Ishikawa (cell line): Measurements from ENCODE around the gene ABCC5.

Source experiments
- CEBPB ChIP-seq: IDR thresholded peaks from 2 replicates; pipeline ENCODE4 v1.6.1; 2012
- CREB1 ChIP-seq: IDR thresholded peaks from 2 replicates; pipeline ENCODE4 v1.6.1; 2012; ENCODE audit warnings: low read depth
- EGR1 ChIP-seq: IDR thresholded peaks from 2 replicates; pipeline ENCODE4 v1.6.1; 2012
- EP300 ChIP-seq: IDR thresholded peaks from 2 replicates; pipeline ENCODE4 v1.6.1; 2012; ENCODE audit warnings: borderline replicate concordance
- FOXM1 ChIP-seq: IDR thresholded peaks from 2 replicates; pipeline ENCODE4 v1.6.1; 2012; ENCODE audit warnings: low read depth, borderline replicate concordance
- NFIC ChIP-seq: IDR thresholded peaks from 2 replicates; pipeline ENCODE4 v1.6.1; 2012
- RAD21 ChIP-seq: IDR thresholded peaks from 2 replicates; pipeline ENCODE4 v1.6.1; 2012; ENCODE audit warnings: low read depth
- TAF1 ChIP-seq: IDR thresholded peaks from 2 replicates; pipeline ENCODE4 v1.6.1; 2012; ENCODE audit warnings: low read depth, mild to moderate bottlenecking
- TCF12 ChIP-seq: IDR thresholded peaks from 2 replicates; pipeline ENCODE4 v1.6.1; 2012; ENCODE audit warnings: low read depth
- TEAD4 ChIP-seq: IDR thresholded peaks from 2 replicates; pipeline ENCODE4 v1.6.1; 2012
- YY1 ChIP-seq: IDR thresholded peaks from 2 replicates; pipeline ENCODE4 v1.6.1; 2012; ENCODE audit warnings: low read depth
- ZBTB7A ChIP-seq: IDR thresholded peaks from 2 replicates; pipeline ENCODE4 v1.6.1; 2012; ENCODE audit warnings: low read depth
- TF ChIP-seq, protein P1 (sequence below): IDR thresholded peaks from 2 replicates; pipeline ENCODE4 v1.6.1; 2012; ENCODE audit warnings: low read depth, mild to moderate bottlenecking
- TF ChIP-seq, protein P2 (sequence below): IDR thresholded peaks from 2 replicates; pipeline ENCODE4 v1.6.1; 2012
- TF ChIP-seq, protein P3 (sequence below): IDR thresholded peaks from 2 replicates; pipeline ENCODE4 v1.6.1; 2012

Gene ABCC5

GRCh38 chr3:184002469-184002868 is 15.2 kb downstream of the ABCC5 start:
- no peak for TF ChIP-seq TEAD4

GRCh38 chr3:184001761-184002160 is 15.9 kb downstream of the ABCC5 start:
- TF ChIP-seq RAD21 (no peak), TCF12 (no peak), CREB1 (no peak), EP300 (no peak), YY1 (no peak), NFIC (no peak), CEBPB (no peak), FOXM1 (no peak), EGR1 (no peak), TEAD4 (no peak), ZBTB7A (no peak), TAF1 (no peak)
- TF ChIP-seq, protein P1, sequence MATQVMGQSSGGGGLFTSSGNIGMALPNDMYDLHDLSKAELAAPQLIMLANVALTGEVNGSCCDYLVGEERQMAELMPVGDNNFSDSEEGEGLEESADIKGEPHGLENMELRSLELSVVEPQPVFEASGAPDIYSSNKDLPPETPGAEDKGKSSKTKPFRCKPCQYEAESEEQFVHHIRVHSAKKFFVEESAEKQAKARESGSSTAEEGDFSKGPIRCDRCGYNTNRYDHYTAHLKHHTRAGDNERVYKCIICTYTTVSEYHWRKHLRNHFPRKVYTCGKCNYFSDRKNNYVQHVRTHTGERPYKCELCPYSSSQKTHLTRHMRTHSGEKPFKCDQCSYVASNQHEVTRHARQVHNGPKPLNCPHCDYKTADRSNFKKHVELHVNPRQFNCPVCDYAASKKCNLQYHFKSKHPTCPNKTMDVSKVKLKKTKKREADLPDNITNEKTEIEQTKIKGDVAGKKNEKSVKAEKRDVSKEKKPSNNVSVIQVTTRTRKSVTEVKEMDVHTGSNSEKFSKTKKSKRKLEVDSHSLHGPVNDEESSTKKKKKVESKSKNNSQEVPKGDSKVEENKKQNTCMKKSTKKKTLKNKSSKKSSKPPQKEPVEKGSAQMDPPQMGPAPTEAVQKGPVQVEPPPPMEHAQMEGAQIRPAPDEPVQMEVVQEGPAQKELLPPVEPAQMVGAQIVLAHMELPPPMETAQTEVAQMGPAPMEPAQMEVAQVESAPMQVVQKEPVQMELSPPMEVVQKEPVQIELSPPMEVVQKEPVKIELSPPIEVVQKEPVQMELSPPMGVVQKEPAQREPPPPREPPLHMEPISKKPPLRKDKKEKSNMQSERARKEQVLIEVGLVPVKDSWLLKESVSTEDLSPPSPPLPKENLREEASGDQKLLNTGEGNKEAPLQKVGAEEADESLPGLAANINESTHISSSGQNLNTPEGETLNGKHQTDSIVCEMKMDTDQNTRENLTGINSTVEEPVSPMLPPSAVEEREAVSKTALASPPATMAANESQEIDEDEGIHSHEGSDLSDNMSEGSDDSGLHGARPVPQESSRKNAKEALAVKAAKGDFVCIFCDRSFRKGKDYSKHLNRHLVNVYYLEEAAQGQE, result no peak
- TF ChIP-seq, protein P2, sequence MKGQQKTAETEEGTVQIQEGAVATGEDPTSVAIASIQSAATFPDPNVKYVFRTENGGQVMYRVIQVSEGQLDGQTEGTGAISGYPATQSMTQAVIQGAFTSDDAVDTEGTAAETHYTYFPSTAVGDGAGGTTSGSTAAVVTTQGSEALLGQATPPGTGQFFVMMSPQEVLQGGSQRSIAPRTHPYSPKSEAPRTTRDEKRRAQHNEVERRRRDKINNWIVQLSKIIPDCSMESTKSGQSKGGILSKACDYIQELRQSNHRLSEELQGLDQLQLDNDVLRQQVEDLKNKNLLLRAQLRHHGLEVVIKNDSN, result no peak
- TF ChIP-seq, protein P3, sequence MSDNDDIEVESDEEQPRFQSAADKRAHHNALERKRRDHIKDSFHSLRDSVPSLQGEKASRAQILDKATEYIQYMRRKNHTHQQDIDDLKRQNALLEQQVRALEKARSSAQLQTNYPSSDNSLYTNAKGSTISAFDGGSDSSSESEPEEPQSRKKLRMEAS, result no peak

- TF ChIP-seq, protein P1, result no peak
- TF ChIP-seq NFIC, result no peak
- TF ChIP-seq, protein P3, result no peak
- no peak for TF ChIP-seq CEBPB
- no peak for TF ChIP-seq EGR1
- TF ChIP-seq TAF1, result no peak
- TF ChIP-seq CREB1, result no peak
- TF ChIP-seq FOXM1, result no peak
- TF ChIP-seq, protein P2, result no peak
- TF ChIP-seq ZBTB7A, result no peak
- no peak for TF ChIP-seq YY1
- no peak for TF ChIP-seq TEAD4
- no peak for TF ChIP-seq RAD21
- TF ChIP-seq EP300, result no peak
- no peak for TF ChIP-seq TCF12
These were observed 26.3 kb downstream of the ABCC5 start for GRCh38 chr3:183991403-183991802.

DNA sequence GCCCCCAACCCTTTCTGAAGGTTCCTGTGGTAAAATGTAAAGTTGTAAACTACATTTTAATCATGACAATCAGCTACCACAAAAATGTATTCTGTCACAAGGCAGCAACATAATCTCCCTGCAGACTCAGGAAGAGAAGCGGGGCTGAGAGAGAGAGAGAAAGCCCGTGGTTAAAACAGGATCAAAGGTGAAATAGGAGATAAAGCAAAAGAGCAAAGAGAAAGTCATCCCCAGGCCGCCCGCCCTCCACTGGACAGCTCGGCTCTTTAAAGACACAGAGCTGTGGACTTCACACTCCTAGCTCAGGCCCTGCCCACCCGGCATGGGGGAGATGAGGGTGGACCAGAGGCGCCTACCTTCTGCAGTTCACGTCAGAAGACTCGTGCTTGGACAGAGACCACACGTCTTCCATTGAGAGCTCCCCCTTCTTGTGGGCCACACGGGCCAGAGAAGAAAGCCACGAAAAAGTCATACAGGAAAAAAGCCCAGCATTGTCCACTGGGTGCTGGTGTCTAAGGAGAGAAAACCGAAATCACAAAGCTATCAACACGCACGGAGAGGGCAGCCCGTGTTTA is 29.4 kb downstream of the ABCC5 start:
- TF ChIP-seq ZBTB7A, result no peak
- TF ChIP-seq RAD21, result no peak
- TF ChIP-seq NFIC, result no peak
- no peak for TF ChIP-seq CREB1
- TF ChIP-seq, protein P3, result no peak
- TF ChIP-seq TEAD4, result no peak
- no peak for TF ChIP-seq CEBPB
- TF ChIP-seq, protein P2, result no peak
- TF ChIP-seq TCF12, result no peak
- no peak for TF ChIP-seq FOXM1
- TF ChIP-seq, protein P1, result no peak
- no peak for TF ChIP-seq YY1
- TF ChIP-seq TAF1, result no peak
- no peak for TF ChIP-seq EGR1
- no peak for TF ChIP-seq EP300
